ENCODE data around the gene LYPLAL1. TPM values are rescaled to one million over a fixed set of nuclear protein-coding genes. Genes with fewer than 3 reads are reported as not detected.

Gene LYPLAL1
- total RNA-seq, 1 experiment from 2014 or later, result 40.0 TPM

DNA sequence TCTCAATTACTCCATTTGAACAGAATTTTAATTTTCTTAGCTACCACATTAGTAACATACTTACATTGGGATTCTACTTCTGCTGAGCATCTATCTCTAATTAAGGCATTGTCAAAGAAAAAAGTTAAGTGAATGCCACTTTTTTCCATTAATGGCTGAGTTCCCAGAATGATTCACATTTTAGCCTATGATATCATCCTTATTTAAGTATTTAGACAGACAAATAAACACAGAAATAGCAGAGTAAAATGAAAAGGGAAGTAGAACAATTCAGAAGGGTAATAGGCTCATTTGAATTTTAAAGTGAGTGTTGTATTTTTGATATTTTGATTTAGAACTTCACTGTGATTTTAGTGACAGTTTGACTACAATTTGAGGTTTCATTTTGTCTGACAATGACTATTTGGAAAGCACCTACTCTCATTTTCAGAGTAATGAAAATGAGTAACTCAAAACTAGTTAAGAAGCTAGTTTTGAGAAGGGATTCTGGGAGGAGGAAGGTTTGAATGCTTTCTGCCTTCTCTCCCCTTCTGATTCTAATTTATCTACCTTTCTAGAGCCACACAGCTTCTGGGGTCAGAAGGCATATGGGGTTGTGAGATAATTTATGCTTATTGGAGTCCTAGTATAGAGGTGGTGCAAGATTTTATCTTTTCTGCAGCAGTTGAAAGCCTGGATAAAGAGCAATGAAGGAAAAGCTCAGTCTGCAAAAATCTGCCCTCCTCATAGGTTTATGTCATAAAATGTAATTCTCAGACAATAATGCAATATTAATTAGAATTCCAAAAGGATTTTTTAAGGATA is 15.5 kb downstream of the LYPLAL1 start:
- BruUV-seq (replicated peaks), result no TSS peak
- ChIA-PET POLR2A (no interaction called here), RAD21 (ENCODE audit: low non-redundant PET in 1 of 2, low total read pairs in 2 of 2, uncharacterized antibody in 2 of 2, unreplicated experiment in 2 of 2) (no interaction called here), CTCF (interaction anchor here (1.5 kb wide), 1 partner anchor 197 kb away, joined by 4 read pairs; no protein-coding TSS in a partner anchor)
- Histone ChIP-seq H3K4me2 (ENCODE audit: low read length) (no peak overlapping the region), H3K9me2 (ENCODE audit: insufficient read depth) (no peaks in the 10 kb centered on the region), H3K9ac (ENCODE audit: low read length) (no peak overlapping the region), H3K27me3 (ENCODE audit: insufficient read depth, low read length) (no peaks in the 10 kb centered on the region), H3K9me3 (ENCODE audit: control insufficient read depth in 1 of 2, insufficient read depth in 1 of 2, low read depth in 1 of 2, low read length in 2 of 2) (no peaks in the 10 kb centered on the region), H3K79me2 (ENCODE audit: insufficient read depth, low read length) (peaks cover 78% of the 10 kb centered on the region), H4K20me1 (ENCODE audit: insufficient read depth) (peaks cover 4% of the 10 kb centered on the region; the same call in 1 of the 2 replicates), H3K27ac (ENCODE audit: low read depth, low read length) (no peak overlapping the region), H3K4me3 (replicated peaks in 1 of 2; ENCODE audit: low read depth in 1 of 2, low read length in 2 of 2) (no peak overlapping the region), H3K4me1 (ENCODE audit: control insufficient read depth in 1 of 2, insufficient read depth in 2 of 2, low read length in 2 of 2) (no peaks in the 10 kb centered on the region), H3K36me3 (ENCODE audit: control insufficient read depth in 1 of 2, insufficient read depth in 2 of 2, low read length in 2 of 2) (no peaks in the 10 kb centered on the region), H2AFZ (ENCODE audit: low read depth, low read length, poor library complexity, severe bottlenecking) (no peak overlapping the region)
- intact Hi-C loops (cut with micrococcal nuclease), result loop anchor here (10.0 kb wide), 1 partner anchor 854 kb away; no protein-coding TSS in a partner anchor
- DNase-seq (ENCODE audit: low read depth, low spot score) (no peak), ATAC-seq (no peak)
- TF ChIP-seq FOSL1 (IDR thresholded peaks at IDR 0.05; ENCODE audit: low read depth), result no peak
- no peak for TF ChIP-seq JUND (IDR thresholded peaks at IDR 0.05)
- no peak for TF ChIP-seq POLR2AphosphoS5 (IDR thresholded peaks at IDR 0.05; ENCODE audit: low read depth, low read length)
- no peak for TF ChIP-seq CBX3 (IDR thresholded peaks at IDR 0.05; ENCODE audit: low read depth)
- no peak for TF ChIP-seq ZFX (IDR thresholded peaks at IDR 0.05)
- TF ChIP-seq CEBPB (IDR thresholded peaks at IDR 0.05; ENCODE audit: low read depth), result no peak
- TF ChIP-seq YY1 (IDR thresholded peaks at IDR 0.05; ENCODE audit: extremely low read depth, insufficient replicate concordance, low read depth, low read length), result no peak
- no peak for TF ChIP-seq TCF7L2 (IDR thresholded peaks at IDR 0.05; ENCODE audit: borderline replicate concordance, extremely low read depth, insufficient read depth, insufficient read length)
- no peak for TF ChIP-seq ZNF274 (IDR thresholded peaks at IDR 0.05; ENCODE audit: low read depth, low read length)
- TF ChIP-seq RAD21 (IDR thresholded peaks at IDR 0.05; ENCODE audit: low read depth), result no peak
- TF ChIP-seq, protein P1, sequence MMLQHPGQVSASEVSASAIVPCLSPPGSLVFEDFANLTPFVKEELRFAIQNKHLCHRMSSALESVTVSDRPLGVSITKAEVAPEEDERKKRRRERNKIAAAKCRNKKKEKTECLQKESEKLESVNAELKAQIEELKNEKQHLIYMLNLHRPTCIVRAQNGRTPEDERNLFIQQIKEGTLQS (IDR thresholded peaks at IDR 0.05), result no peak
- no peak for TF ChIP-seq EZH2 (IDR thresholded peaks at IDR 0.05)
- TF ChIP-seq, protein P2, sequence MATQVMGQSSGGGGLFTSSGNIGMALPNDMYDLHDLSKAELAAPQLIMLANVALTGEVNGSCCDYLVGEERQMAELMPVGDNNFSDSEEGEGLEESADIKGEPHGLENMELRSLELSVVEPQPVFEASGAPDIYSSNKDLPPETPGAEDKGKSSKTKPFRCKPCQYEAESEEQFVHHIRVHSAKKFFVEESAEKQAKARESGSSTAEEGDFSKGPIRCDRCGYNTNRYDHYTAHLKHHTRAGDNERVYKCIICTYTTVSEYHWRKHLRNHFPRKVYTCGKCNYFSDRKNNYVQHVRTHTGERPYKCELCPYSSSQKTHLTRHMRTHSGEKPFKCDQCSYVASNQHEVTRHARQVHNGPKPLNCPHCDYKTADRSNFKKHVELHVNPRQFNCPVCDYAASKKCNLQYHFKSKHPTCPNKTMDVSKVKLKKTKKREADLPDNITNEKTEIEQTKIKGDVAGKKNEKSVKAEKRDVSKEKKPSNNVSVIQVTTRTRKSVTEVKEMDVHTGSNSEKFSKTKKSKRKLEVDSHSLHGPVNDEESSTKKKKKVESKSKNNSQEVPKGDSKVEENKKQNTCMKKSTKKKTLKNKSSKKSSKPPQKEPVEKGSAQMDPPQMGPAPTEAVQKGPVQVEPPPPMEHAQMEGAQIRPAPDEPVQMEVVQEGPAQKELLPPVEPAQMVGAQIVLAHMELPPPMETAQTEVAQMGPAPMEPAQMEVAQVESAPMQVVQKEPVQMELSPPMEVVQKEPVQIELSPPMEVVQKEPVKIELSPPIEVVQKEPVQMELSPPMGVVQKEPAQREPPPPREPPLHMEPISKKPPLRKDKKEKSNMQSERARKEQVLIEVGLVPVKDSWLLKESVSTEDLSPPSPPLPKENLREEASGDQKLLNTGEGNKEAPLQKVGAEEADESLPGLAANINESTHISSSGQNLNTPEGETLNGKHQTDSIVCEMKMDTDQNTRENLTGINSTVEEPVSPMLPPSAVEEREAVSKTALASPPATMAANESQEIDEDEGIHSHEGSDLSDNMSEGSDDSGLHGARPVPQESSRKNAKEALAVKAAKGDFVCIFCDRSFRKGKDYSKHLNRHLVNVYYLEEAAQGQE (IDR thresholded peaks at IDR 0.05; ENCODE audit: low read depth), result no peak
- TF ChIP-seq EGR1 (IDR thresholded peaks at IDR 0.05; ENCODE audit: low read depth), result no peak
- TF ChIP-seq, protein P3, sequence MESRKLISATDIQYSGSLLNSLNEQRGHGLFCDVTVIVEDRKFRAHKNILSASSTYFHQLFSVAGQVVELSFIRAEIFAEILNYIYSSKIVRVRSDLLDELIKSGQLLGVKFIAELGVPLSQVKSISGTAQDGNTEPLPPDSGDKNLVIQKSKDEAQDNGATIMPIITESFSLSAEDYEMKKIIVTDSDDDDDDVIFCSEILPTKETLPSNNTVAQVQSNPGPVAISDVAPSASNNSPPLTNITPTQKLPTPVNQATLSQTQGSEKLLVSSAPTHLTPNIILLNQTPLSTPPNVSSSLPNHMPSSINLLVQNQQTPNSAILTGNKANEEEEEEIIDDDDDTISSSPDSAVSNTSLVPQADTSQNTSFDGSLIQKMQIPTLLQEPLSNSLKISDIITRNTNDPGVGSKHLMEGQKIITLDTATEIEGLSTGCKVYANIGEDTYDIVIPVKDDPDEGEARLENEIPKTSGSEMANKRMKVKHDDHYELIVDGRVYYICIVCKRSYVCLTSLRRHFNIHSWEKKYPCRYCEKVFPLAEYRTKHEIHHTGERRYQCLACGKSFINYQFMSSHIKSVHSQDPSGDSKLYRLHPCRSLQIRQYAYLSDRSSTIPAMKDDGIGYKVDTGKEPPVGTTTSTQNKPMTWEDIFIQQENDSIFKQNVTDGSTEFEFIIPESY (IDR thresholded peaks at IDR 0.05; ENCODE audit: extremely low read depth, insufficient replicate concordance, low read length), result no peak
- no peak for TF ChIP-seq SP1 (IDR thresholded peaks at IDR 0.05; ENCODE audit: low read depth)
- no peak for TF ChIP-seq SIN3A (IDR thresholded peaks at IDR 0.05; ENCODE audit: low read depth)
- TF ChIP-seq, protein P4, sequence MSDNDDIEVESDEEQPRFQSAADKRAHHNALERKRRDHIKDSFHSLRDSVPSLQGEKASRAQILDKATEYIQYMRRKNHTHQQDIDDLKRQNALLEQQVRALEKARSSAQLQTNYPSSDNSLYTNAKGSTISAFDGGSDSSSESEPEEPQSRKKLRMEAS (IDR thresholded peaks at IDR 0.05), result no peak
- TF ChIP-seq SRF (IDR thresholded peaks at IDR 0.05; ENCODE audit: low read depth), result no peak
